GM12891 (cell line): ENCODE measurements around the gene CLDN7.

ENCODE experiments used
- POLR2A ChIP-seq: IDR thresholded peaks from 2 replicates; pipeline ENCODE4 v1.6.1; 2011; ENCODE audit warnings: low read depth, low read length, control low read depth
- POLR2AphosphoS5 ChIP-seq: IDR thresholded peaks from 2 replicates; pipeline ENCODE4 v1.6.1; 2011; ENCODE audit warnings: low read depth, low read length, control low read depth

DNA sequence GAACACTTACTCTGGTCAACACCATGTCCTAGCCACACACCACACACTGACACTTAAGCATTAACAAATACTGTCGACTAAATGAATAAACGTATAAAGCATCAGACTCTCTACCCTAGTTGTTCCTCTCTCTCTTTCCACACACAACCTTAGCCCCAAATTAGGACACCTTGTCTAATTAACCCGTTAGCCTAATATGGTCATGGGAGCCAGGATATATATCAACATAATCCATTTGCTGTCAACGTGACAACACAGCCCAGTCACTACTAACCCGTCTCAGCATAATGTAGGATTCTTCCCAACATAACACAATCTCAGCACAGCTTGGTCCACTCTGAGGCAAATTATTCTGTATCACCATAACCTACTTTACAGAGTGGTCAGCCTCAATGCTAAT, 30.2 kb downstream of the CLDN7 start:
- TF ChIP-seq POLR2A (no peak), POLR2AphosphoS5 (no peak)
